ENCODE measurements around the gene MROH2A.

MROH2A gene

DNA sequence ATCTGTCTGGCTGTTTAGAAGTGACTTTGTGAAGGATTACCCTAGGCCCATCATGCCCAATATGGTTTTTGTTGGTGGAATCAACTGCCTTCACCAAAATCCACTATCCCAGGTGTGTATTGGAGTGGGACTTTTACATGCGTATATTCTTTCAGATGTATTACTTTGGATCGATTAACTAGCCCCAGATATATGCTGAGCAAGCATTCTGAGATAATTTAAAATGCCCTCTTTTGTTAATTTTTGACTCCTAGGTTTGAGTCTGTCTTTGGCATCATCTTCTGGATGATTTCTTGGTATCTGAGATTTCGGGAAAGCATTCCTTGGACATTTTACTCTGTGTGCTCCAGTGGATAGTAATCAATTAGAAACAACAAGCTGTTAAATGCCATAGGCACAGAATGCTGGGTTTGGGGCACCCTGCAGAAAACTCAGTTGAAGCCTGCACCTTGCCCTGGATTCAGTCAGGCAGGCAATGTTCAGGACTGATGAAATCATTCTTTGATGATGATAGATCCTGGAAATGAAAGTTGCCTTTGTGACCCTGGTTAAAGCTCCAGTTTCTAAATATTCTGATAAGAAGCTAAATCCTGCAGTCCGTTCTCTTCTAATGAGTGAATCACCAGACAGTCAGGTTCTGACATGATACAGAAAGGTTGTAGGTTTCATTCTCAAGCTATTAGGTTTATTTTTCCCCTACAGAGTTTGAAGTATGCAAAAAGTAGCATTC lies 16.9 kb upstream of the MROH2A start:
- DNase-seq (ENCODE audit: extremely low read depth in 1 of 2, low read depth in 1 of 2) = no peak

DNA sequence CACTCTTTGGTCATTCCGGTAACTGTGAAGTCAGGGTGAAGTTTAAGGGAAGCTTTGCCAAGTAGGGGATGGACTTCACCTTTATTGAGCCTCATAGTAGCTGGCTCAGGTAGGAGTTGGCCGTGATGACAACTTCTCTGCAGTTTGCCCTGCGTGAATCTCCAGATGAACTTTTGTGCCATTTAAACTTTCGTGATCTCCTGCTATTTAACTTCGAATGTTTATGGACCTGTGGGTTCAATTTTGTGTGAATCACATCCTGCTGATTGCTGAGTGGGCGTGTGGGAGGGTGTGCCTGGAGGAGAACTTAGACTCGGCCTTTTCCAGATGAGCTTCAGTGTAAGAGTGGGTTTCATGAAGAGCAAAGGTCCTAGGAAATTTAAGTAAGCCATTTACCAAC lies 13.9 kb upstream of the MROH2A start:
- no peak for DNase-seq (ENCODE audit: extremely low read depth in 1 of 2, low read depth in 1 of 2)

DNA sequence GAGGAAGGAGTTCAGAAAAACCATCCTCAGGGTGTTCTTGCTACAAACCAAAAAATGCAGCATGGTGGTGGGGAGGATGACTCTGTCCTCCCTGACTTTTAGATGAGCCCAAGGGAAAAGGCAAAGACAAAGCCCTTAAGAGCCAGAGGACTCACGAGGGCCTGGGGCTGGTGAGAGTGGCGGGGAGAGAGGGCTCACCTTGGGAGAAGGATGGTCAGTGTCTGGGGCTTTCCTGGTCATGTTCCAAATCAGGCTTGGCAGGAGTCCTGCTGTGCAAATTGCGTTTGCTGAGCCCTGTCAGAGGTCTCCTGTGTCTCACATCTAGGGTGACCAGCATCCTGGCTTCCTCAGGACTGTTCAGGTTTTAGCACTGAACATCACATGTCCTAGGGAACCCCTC lies 13.4 kb upstream of the MROH2A start:
- no peak for DNase-seq (ENCODE audit: extremely low read depth in 1 of 2, low read depth in 1 of 2)

GRCh38 chr2:233766416-233766815 lies 11.7 kb upstream of the MROH2A start:
- no peak for DNase-seq (ENCODE audit: extremely low read depth in 1 of 2, low read depth in 1 of 2)

DNA sequence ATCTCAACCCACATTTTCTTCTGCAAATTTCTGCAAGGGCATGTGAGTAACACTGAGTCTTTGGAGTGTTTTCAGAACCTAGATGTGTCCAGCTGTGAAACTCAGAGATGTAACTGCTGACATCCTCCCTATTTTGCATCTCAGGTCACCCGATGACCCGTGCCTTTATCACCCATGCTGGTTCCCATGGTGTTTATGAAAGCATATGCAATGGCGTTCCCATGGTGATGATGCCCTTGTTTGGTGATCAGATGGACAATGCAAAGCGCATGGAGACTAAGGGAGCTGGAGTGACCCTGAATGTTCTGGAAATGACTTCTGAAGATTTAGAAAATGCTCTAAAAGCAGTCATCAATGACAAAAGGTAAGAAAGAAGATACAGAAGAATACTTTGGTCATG lies 10.1 kb upstream of the MROH2A start:
- DNase-seq (ENCODE audit: extremely low read depth in 1 of 2, low read depth in 1 of 2) = no peak

DNA sequence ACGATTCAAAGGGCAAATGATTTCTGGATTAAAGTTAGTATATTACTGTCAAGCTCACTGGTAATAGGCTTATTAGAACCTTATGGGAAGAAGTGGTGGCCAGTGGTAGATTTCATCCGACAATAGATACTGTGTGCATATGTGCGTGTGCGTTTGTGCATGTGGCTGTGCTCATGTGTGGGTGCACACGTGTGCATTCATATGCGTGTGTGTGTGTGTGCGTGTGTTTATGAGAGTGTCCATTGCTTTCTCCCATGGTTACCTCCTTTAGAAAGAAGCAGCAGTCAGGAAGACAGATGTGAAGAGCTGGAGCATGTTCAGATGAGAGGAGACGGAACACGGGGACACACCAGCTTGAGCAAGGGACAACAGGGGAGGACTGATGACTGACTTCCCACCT lies 8.9 kb upstream of the MROH2A start:
- no peak for DNase-seq (ENCODE audit: extremely low read depth in 1 of 2, low read depth in 1 of 2)

DNA sequence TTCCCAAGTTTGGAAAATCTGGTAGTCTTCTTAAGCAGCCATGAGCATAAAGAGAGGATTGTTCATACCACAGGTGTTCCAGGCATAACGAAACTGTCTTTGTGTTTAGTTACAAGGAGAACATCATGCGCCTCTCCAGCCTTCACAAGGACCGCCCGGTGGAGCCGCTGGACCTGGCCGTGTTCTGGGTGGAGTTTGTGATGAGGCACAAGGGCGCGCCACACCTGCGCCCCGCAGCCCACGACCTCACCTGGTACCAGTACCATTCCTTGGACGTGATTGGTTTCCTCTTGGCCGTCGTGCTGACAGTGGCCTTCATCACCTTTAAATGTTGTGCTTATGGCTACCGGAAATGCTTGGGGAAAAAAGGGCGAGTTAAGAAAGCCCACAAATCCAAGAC lies 6.0 kb upstream of the MROH2A start:
- DNase-seq (ENCODE audit: extremely low read depth in 1 of 2, low read depth in 1 of 2) = no peak

DNA sequence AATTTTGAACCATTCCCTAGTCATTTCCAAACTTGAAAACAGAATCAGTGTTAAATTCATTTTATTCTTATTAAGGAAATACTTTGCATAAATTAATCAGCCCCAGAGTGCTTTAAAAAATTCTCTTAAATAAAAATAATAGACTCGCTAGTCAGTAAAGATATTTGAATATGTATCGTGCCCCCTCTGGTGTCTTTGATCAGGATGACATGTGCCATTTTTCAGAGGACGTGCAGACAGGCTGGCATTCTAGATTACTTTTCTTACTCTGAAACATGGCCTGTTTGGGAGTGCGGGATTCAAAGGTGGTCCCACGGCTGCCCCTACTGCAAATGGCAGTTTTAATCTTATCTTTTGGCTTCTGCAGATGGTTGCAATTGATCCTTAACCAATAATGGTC lies 5.5 kb upstream of the MROH2A start:
- no peak for DNase-seq (ENCODE audit: extremely low read depth in 1 of 2, low read depth in 1 of 2)

- no peak for DNase-seq (ENCODE audit: extremely low read depth in 1 of 2, low read depth in 1 of 2)
Measured at GRCh38 chr2:233773854-233774253, 4.3 kb upstream of the MROH2A start.

GRCh38 chr2:233775414-233775813 lies 2.7 kb upstream of the MROH2A start:
- DNase-seq (ENCODE audit: extremely low read depth in 1 of 2, low read depth in 1 of 2) = no peak

DNA sequence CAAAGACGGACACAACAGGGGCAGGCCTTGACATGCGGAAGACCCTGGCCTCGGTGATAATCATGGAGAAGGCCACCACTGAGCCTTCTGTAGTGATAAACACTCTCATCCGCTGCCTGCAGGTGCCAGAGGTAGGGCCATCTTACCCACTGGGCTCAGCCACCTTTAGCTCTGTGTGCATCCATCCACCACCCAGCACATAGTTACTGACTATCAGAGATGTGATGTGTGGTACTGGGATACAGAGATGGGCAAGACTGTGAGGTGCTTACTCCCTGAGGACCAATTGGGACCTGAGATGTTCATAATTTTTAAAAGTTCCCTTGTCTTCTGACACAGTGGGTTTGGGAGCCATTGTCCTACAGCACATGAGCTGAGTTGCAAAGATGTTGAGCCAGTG lies 1.6 kb downstream of the MROH2A start:
- DNase-seq (ENCODE audit: extremely low read depth in 1 of 2, low read depth in 1 of 2) = no peak

GRCh38 chr2:233780771-233781170 lies 2.6 kb downstream of the MROH2A start:
- no peak for DNase-seq (ENCODE audit: extremely low read depth in 1 of 2, low read depth in 1 of 2)

GRCh38 chr2:233789554-233789953 lies 11.4 kb downstream of the MROH2A start:
- DNase-seq (ENCODE audit: extremely low read depth in 1 of 2, low read depth in 1 of 2) = no peak

DNA sequence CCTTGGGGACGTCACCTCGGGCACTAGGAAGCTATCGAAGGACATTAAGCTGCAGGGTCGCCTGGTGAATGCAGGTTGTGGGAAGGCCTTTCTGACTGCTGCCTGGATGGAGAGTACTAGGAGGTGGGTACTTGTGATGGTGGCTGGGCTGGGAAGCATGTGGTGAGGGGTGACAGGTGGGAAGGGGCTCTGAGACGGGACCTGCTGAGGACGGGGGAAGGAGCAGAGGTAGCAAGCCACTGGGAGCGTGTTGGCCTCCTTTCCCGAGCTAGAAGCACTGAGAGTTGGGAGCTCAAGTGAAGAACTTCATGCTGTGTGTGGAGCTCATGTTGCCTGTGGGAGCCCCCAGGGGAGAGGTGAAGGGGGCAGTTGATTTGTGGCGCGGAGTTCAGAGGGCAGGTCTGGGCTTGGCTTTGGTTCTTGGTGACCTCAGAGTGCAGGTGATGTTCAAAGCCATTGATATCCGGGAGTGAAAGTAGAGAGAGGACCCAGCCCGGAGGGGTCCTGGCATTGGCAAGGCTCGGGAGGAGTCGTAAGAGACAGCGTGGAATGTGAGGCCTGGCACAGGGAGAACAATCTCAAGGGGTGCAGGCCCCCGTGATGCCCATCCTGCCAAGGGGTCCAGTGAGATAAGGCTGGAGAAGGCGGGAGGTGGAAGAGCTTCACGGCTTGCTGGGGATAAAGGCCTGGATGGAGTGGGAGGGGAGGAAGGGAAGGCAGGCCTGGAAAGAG lies 13.2 kb downstream of the MROH2A start:
- no peak for DNase-seq (ENCODE audit: extremely low read depth in 1 of 2, low read depth in 1 of 2)

DNA sequence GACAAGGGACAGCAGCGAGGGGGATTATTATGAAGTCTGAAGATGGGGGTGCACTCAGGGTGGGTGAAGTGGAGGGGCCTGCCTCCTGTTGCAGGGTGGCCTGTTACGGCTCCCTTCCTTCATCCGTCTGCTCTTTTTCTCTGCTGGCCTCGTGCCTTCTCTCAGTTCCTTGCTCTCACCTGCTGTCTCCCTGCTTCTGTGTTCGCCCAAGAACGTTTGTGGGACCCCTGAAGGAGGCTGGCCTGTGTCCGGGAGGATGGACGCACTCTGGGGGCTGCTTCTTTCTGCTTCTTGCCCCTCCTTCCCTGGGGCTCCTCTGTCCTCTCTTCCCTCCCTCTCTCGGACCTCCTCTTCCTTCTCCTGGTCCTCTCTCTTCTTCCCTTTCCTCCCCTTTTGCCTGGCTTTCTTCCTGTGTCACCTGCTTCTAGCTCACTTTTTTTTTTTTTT lies 13.8 kb downstream of the MROH2A start:
- no peak for DNase-seq (ENCODE audit: extremely low read depth in 1 of 2, low read depth in 1 of 2)

GRCh38 chr2:233792720-233793119 lies 14.6 kb downstream of the MROH2A start:
- DNase-seq (ENCODE audit: extremely low read depth in 1 of 2, low read depth in 1 of 2) = no peak

DNA sequence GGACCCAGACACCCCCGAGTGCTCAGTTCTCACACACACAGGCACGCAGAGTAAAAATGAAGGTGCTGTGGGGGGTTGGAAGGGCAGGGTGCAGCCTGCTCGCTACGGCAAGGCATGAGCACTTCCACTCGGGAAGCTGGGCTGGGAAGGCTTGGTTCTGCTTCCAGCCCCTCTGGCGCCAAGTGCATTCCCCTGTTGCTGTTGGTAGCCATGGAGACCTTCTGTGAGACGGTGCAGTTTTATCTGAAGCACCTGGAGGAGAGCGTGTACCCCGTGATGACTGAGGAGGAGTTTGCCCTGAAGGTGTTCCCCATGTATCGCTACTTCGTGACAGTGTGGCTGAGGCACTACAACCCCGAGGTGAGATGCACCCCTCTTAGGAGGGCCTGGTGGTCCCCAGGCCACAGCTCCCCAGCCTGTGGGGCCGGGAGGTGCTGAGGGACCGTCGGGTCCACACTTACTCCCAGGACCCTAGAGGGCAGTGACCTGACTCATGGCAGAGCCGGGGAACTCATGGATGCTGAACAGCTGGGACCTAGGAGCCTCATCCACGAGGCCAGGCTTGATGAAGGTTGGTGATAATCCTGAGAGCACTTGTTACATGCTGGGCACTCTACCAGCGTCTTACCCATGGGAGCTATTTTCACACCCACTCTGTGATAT lies 15.5 kb downstream of the MROH2A start:
- no peak for DNase-seq (ENCODE audit: extremely low read depth in 1 of 2, low read depth in 1 of 2)

DNA sequence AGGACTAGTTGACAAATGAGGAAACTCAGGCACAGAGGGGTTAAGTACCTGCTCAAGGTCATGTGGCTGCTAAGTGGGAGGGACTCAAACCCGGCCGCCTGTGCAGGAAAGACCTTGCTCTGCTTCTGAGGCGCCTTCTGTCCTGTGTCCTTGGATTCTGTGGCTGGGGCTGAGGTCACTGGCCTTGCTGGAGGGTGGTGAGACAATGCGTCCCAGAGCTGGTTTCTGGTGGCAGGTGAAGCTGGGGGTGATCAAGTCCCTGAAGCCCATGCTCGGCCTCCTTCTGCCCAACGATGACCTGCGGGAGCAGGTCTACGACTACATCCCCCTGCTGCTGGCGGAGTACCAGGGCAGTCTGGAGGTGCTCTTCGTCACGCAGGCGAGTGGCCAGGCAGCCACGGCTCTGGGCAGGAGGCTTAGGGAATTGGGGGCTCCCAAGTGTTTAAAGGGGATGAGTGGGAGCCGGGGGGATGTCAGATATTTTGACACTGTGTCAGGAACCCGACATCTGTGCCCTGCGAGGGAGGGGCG lies 16.1 kb downstream of the MROH2A start:
- no peak for DNase-seq (ENCODE audit: extremely low read depth in 1 of 2, low read depth in 1 of 2)

DNA sequence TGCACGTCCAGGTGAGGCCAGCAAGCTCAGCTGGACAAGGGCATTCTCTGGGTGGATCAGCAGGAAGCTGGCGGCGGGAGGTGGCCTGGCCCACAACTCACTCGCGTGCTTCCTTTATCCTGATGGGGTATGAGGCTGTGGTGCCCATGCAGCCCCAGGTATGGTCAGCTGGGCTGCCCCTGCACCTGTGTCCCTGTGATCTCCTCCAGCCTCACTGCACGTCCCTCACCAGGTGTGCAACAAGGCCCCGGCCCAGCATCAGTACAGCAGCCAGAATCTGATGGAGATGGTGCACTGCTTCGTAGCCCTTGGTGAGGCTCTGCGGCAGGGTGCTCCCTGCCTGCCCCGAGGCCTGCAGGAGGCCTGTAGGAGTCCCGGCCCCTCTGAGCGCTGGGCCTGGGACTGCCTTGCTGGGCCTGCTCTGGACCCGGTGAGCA lies 17.6 kb downstream of the MROH2A start:
- no peak for DNase-seq (ENCODE audit: extremely low read depth in 1 of 2, low read depth in 1 of 2)

DNA sequence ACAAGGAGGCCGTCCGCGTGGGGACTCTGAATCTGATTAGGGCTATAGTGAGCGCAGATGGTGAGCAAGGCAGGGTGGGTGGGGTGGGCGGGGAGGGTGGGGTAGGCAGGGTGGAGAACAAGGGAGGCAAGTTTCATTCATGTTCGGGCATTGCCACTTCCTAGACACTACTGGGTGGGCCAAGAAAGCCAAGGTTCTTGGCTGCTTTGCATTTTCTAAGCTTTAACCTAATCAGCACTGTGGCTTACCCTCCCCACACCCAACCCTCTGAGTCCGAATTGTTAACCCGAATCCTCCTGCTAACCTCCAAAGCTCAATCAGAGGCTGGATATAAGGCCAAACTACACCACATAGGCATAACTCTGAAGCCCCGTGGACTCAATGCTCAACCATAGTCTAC lies 18.1 kb downstream of the MROH2A start:
- no peak for DNase-seq (ENCODE audit: extremely low read depth in 1 of 2, low read depth in 1 of 2)

GRCh38 chr2:233798335-233799086 lies 20.4 kb downstream of the MROH2A start:
- no peak for DNase-seq (ENCODE audit: extremely low read depth in 1 of 2, low read depth in 1 of 2)
